Fibroblast of the aortic adventitia (primary cell): ENCODE results near the gene DNAAF2. TPM values are rescaled to one million over a fixed set of nuclear protein-coding genes. Genes with fewer than 3 reads are reported as not detected.

Experiments used
- DNase-seq: peaks from one replicate; pipeline ENCODE4 v3.0.0-alpha.2; 2010; ENCODE audit warnings: low read depth
- H3K4me3 ChIP-seq: 2 replicates; pipeline ENCODE4 v1.5.1; 2011; ENCODE audit warnings: low read depth, mild to moderate bottlenecking, control low read depth, low read length, moderate library complexity
- CTCF ChIP-seq: IDR thresholded peaks from 2 replicates; pipeline ENCODE4 v1.5.1; 2011; ENCODE audit warnings: mild to moderate bottlenecking, low read length, control low read depth, inconsistent platforms; ENCODE audit not compliant: insufficient read depth
- total RNA-seq: library from RNA; depleted of rRNA; stranded (reverse); fragments of >200 nt; gene quantifications from 2 replicates; pipeline ENCODE4 v1.2.3, GENCODE V29; 2012; ENCODE audit warnings: low replicate concordance

DNAAF2 gene
- total RNA-seq, 1 donor, result 10.5 TPM

GRCh38 chr14:49636866-49637265 lies 1.8 kb upstream of the DNAAF2 start:
- H3K4me3 ChIP-seq, result no peak overlapping the region
- DNase-seq, result peak; percentile 39
- no peak for TF ChIP-seq CTCF

GRCh38 chr14:49633640-49634546 lies 1.2 kb downstream of the DNAAF2 start:
- TF ChIP-seq CTCF, result peak; percentile 58
- H3K4me3 ChIP-seq, result peak overlapping the region; percentile 95
- DNase-seq, result peak; percentile 93

- DNase-seq, result no peak
- TF ChIP-seq CTCF, result no peak
- peak overlapping the region; percentile 42 for H3K4me3 ChIP-seq
Measured at GRCh38 chr14:49623941-49624839, 10.9 kb downstream of the DNAAF2 start.

GRCh38 chr14:49623387-49623786 lies 11.7 kb downstream of the DNAAF2 start:
- peak overlapping the region; percentile 42 for H3K4me3 ChIP-seq
- no peak for TF ChIP-seq CTCF
- DNase-seq, result no peak

GRCh38 chr14:49622022-49622607 lies 12.9 kb downstream of the DNAAF2 start:
- H3K4me3 ChIP-seq, result peak overlapping the region; percentile 96
- no peak for TF ChIP-seq CTCF
- DNase-seq, result no peak

- no peak for TF ChIP-seq CTCF
- peak overlapping the region; percentile 96 for H3K4me3 ChIP-seq
- peak; percentile 42 for DNase-seq
Measured at GRCh38 chr14:49621114-49621881, 13.7 kb downstream of the DNAAF2 start.
